Endothelial cell of umbilical vein (primary cell): ENCODE data around the gene SLC44A5. TPM values are rescaled to one million over a fixed set of nuclear protein-coding genes. Genes with fewer than 3 reads are reported as not detected.

Experiments used
- BruUV-seq: library from RNA; stranded (reverse); fragments of 400-500 nt; replicated peaks from 2 replicates; lab custom pipeline; 2021; lab: Mats Ljungman, UMichigan
- CTCF ChIA-PET: fragments of 300-600, 350-600 bp; sonication (Branson Sonifier 250); formaldehyde crosslinking; loops from one replicate; lab custom pipeline; 2021; ENCODE audit warnings: antibody characterized with exemption, inconsistent platforms; lab: Charles Lee
- POLR2A ChIA-PET: fragments of 300-600, 350-600 bp; sonication (Branson Sonifier 250); formaldehyde crosslinking; loops from one replicate; lab custom pipeline; 2021; ENCODE audit warnings: antibody characterized with exemption, inconsistent platforms; lab: Charles Lee
- DNase-seq: peaks from one replicate; pipeline ENCODE4 v3.0.0-alpha.2; 2011; ENCODE audit warnings: low read depth, low spot score
- FAIRE-seq: peaks from 2 replicates; lab custom pipeline; 2011; peaks lifted over from hg19 to GRCh38; lab: Jason Lieb, UNC
- H2AFZ ChIP-seq: 2 replicates; pipeline ENCODE4 v1.6.0; 2012; ENCODE audit warnings: low read depth, low read length, control low read depth, inconsistent platforms
- H3K27ac ChIP-seq: 2 replicates; pipeline ENCODE4 v1.5.1; 2011; ENCODE audit warnings: low read depth, mild to moderate bottlenecking, control low read depth, low read length, moderate library complexity; ENCODE audit not compliant: insufficient read depth
- H3K27me3 ChIP-seq, 2 experiments: 2 replicates each; pipeline versions ENCODE4 v1.6.0 to v1.6.1; 2011; ENCODE audit warnings: low read length in 2 of 2, mixed read lengths in 1 of 2; ENCODE audit not compliant: control insufficient read depth in 2 of 2, insufficient read depth in 2 of 2
- H3K36me3 ChIP-seq, 2 experiments: 2 replicates in 1 of 2; 3 replicates in 1 of 2; pipeline ENCODE4 v1.5.1; 2011; ENCODE audit warnings: low read length in 2 of 2, mild to moderate bottlenecking in 1 of 2, moderate library complexity in 1 of 2; ENCODE audit not compliant: control insufficient read depth in 2 of 2, insufficient read depth in 2 of 2; ENCODE audit errors: extremely low read depth in 1 of 2
- H3K4me1 ChIP-seq: 3 replicates; pipeline ENCODE4 v1.5.1; 2011; ENCODE audit warnings: mild to moderate bottlenecking, low read length; ENCODE audit not compliant: control insufficient read depth, insufficient read depth; ENCODE audit errors: extremely low read depth
- H3K4me2 ChIP-seq: 2 replicates; pipeline ENCODE4 v1.6.1; 2011; ENCODE audit warnings: low read length, control low read depth, mixed read lengths; ENCODE audit not compliant: insufficient read depth
- H3K4me3 ChIP-seq, 3 experiments: fragments of 200-600 bp in 1 of 3; sonication (generic), shearing (Covaris generic) in 1 of 3; replicated peaks in 1 of 3; 2 replicates each; pipeline ENCODE4 v1.5.1; 2011 to 2016; ENCODE audit warnings: control low read depth in 3 of 3, low read length in 3 of 3, mild to moderate bottlenecking in 2 of 3, inconsistent platforms in 1 of 3, low read depth in 1 of 3, moderate library complexity in 1 of 3; ENCODE audit not compliant: insufficient read depth in 1 of 3
- H3K79me2 ChIP-seq: 2 replicates; pipeline ENCODE4 v1.6.0; 2012; ENCODE audit warnings: low read length, inconsistent platforms; ENCODE audit not compliant: control insufficient read depth, insufficient read depth
- H3K9ac ChIP-seq: replicated peaks from 2 replicates; pipeline ENCODE3; 2011; ENCODE audit warnings: low read length, control low read depth; ENCODE audit not compliant: insufficient read depth; ENCODE audit errors: extremely low read depth
- H3K9me1 ChIP-seq: replicated peaks from 3 replicates; pipeline ENCODE4 v1.6.0; 2011; ENCODE audit warnings: mild to moderate bottlenecking, low read length; ENCODE audit not compliant: control insufficient read depth, insufficient read depth; ENCODE audit errors: extremely low read depth
- H3K9me3 ChIP-seq: replicated peaks from 2 replicates; pipeline ENCODE4 v1.5.1; 2012; ENCODE audit warnings: low read length, inconsistent platforms; ENCODE audit not compliant: control insufficient read depth, insufficient read depth
- H4K20me1 ChIP-seq: replicated peaks from 2 replicates; pipeline ENCODE3; 2011; ENCODE audit warnings: mild to moderate bottlenecking, low read length; ENCODE audit not compliant: control insufficient read depth, insufficient read depth; ENCODE audit errors: extremely low read depth
- CTCF ChIP-seq, 2 donors: IDR thresholded peaks; 1 replicate in 1 of 2; 2 replicates in 1 of 2; pipeline ENCODE4 v1.5.1; 2011; ENCODE audit warnings: low read length in 2 of 2, mild to moderate bottlenecking in 2 of 2, moderate library complexity in 2 of 2, control low read depth in 1 of 2, inconsistent platforms in 1 of 2, low read depth in 1 of 2; ENCODE audit not compliant: insufficient read depth in 1 of 2; ENCODE audit errors: extremely low read depth in 1 of 2
- EZH2 ChIP-seq: IDR thresholded peaks from 2 replicates; pipeline ENCODE4 v1.6.1; 2012; ENCODE audit warnings: borderline replicate concordance, low read depth, mild to moderate bottlenecking, moderate library complexity, low read length, inconsistent platforms; ENCODE audit not compliant: severe bottlenecking
- FOS ChIP-seq: IDR thresholded peaks from 2 replicates; pipeline ENCODE4 v1.6.1; 2011; ENCODE audit warnings: mild to moderate bottlenecking, low read length, moderate library complexity, borderline replicate concordance; ENCODE audit not compliant: insufficient read depth
- GATA2 ChIP-seq: IDR thresholded peaks from 2 replicates; pipeline ENCODE4 v1.7.0; 2011; ENCODE audit warnings: low read depth, mild to moderate bottlenecking, moderate library complexity, mixed read lengths, low read length; ENCODE audit not compliant: insufficient read length, insufficient read depth
- JUN ChIP-seq: IDR thresholded peaks from 2 replicates; pipeline ENCODE4 v1.6.1; 2011; ENCODE audit warnings: borderline replicate concordance, low read depth; ENCODE audit not compliant: insufficient read length, insufficient read depth
- POLR2A ChIP-seq: IDR thresholded peaks from 2 replicates; pipeline ENCODE4 v1.6.1; 2012; ENCODE audit warnings: low read depth, mild to moderate bottlenecking, control low read depth, low read length
- POLR2AphosphoS5 ChIP-seq: IDR thresholded peaks from 2 replicates; pipeline ENCODE4 v1.6.1; 2012; ENCODE audit warnings: low read depth, mild to moderate bottlenecking, control low read depth, low read length, moderate library complexity; ENCODE audit not compliant: insufficient read depth
- dilution Hi-C: fragments of 300-500 bp; cut with MboI; formaldehyde crosslinking; loops from one replicate; pipeline ENCODE4 v1.15.0; 2019; ENCODE audit warnings: low sequenced_read_pairs; ENCODE audit not compliant: extremely low pct_ligation_motif_present
- intact Hi-C: fragments of 100-400 bp; cut with micrococcal nuclease; formaldehyde crosslinking; loops from one replicate; pipeline ENCODE4 v1.10.0; 2022
- polyA plus RNA-seq, 4 experiments: library from polyadenylated mRNA; depleted of rRNA in 3 of 4; stranded (reverse) in 3 of 4; unstranded in 1 of 4; fragments of >200 nt; gene quantifications; 2 replicates each; pipeline versions ENCODE4 v1.2.1 to v1.2.3, GENCODE V29; 2011 to 2012; ENCODE audit warnings: missing spikeins in 1 of 4
- total RNA-seq: library from RNA; stranded (reverse); gene quantifications from 2 replicates; pipeline ENCODE4 v1.2.3, GENCODE V29; 2021

The SLC44A5 gene
- total and polyA plus RNA-seq, 2 donors (not counting 3 experiments of a cell fraction or from before 2014, with no cell fraction given), result 1.6 to 3.2 TPM

- intact Hi-C loops, result loop anchor here (2.0 kb wide), 1 partner anchor 29 kb away; no protein-coding TSS in a partner anchor
- ChIA-PET CTCF (interaction anchor here (0.6 to 1.4 kb wide), 3 partner anchors 9 to 33 kb away, joined by 3 to 4 read pairs (median 3); no protein-coding TSS in a partner anchor), POLR2A (no interaction called here)
- H4K20me1 ChIP-seq, result no peaks in the 10 kb centered on the region
- H3K27me3 ChIP-seq, result no peaks in the 10 kb centered on the region
- peaks cover 13% of the 10 kb centered on the region for H3K4me1 ChIP-seq
- peaks cover 2% of the 10 kb centered on the region for H3K9me1 ChIP-seq
- TF ChIP-seq FOS (peak; percentile 38), JUN (no peak)
- dilution Hi-C loops, result no loop called here
- peak overlapping the region; percentile 65 for H3K4me2 ChIP-seq
- no peaks in the 10 kb centered on the region for H3K36me3 ChIP-seq
- H3K79me2 ChIP-seq, result no peaks in the 10 kb centered on the region
- DNase-seq (peak; percentile 63), FAIRE-seq (no peak)
- no peaks in the 10 kb centered on the region for H3K9me3 ChIP-seq
- peak overlapping the region in 1 of 3 experiments; percentile 11 for H3K4me3 ChIP-seq
- H2AFZ ChIP-seq, result peak overlapping the region; percentile 44
- H3K27ac ChIP-seq, result peak overlapping the region; percentile 85
- BruUV-seq, result no TSS peak
- peak overlapping the region; percentile 9 for H3K9ac ChIP-seq
Measured at GRCh38 chr1:75503221-75503974, 107.5 kb downstream of the SLC44A5 start.

GRCh38 chr1:75502776-75503175, 108.1 kb downstream of the SLC44A5 start:
- H3K9me3 ChIP-seq, result no peaks in the 10 kb centered on the region
- ChIA-PET CTCF (interaction anchor here (1.0 to 1.4 kb wide), 2 partner anchors 10 to 14 kb away, joined by 3 to 4 read pairs; no protein-coding TSS in a partner anchor), POLR2A (no interaction called here)
- dilution Hi-C loops, result no loop called here
- peak overlapping the region in 1 of 3 experiments; percentile 11 for H3K4me3 ChIP-seq
- H3K9me1 ChIP-seq, result peaks cover 2% of the 10 kb centered on the region
- H3K79me2 ChIP-seq, result no peaks in the 10 kb centered on the region
- DNase-seq, result peak; percentile 94
- H3K36me3 ChIP-seq, result no peaks in the 10 kb centered on the region
- H3K9ac ChIP-seq, result no peak overlapping the region
- H4K20me1 ChIP-seq, result no peaks in the 10 kb centered on the region
- peak; percentile 73 for FAIRE-seq
- H3K27ac ChIP-seq, result peak overlapping the region; percentile 85
- TF ChIP-seq POLR2AphosphoS5 (peak; percentile 26), POLR2A (no peak), GATA2 (no peak), FOS (peak; percentile 65), EZH2 (no peak), JUN (peak; percentile 85), CTCF (IDR thresholded peaks at IDR 0.05; ENCODE audit: extremely low read depth in 1 of 2, insufficient read depth in 1 of 2, low read depth in 1 of 2, low read length in 2 of 2) (no peak)
- H3K27me3 ChIP-seq, result no peaks in the 10 kb centered on the region
- H2AFZ ChIP-seq, result peak overlapping the region; percentile 44
- peaks cover 13% of the 10 kb centered on the region for H3K4me1 ChIP-seq
- H3K4me2 ChIP-seq, result peak overlapping the region; percentile 65
- BruUV-seq, result no TSS peak
- intact Hi-C loops, result loop anchor here (2.0 kb wide), 1 partner anchor 30 kb away; no protein-coding TSS in a partner anchor
